DND-41 (cell line): ENCODE data around the gene FHIT.

ENCODE experiments used
- EZH2 ChIP-seq: IDR thresholded peaks from 3 replicates; pipeline ENCODE4 v1.6.1; 2012; ENCODE audit warnings: borderline replicate concordance, low read depth, mild to moderate bottlenecking, moderate library complexity, low read length, inconsistent platforms; ENCODE audit not compliant: severe bottlenecking
- TF ChIP-seq, protein P1 (sequence below): IDR thresholded peaks from 2 replicates; pipeline ENCODE4 v1.5.1; 2012; ENCODE audit warnings: borderline replicate concordance, low read length, moderate library complexity, mild to moderate bottlenecking; ENCODE audit not compliant: poor library complexity, severe bottlenecking; ENCODE audit errors: extremely low read depth

DNA sequence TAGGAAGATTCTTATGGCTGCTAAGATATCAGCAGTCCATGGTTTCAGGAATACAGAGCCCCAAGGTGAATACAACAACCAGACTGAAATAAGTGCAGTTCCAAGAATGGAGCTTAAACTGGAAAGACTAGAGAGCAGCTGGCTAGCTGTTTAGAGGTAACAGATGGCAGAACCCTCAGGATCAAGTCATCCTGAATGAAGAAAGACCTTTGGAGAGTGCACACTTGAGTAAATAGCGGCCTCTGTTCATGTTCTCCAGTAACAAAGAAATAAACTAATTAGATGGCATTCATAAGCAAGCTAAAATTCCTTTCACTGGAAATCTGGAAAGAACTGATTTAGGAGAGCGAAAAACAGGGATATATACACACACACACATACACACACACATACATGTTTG is 968.4 kb downstream of the FHIT start:
- TF ChIP-seq, protein P1, sequence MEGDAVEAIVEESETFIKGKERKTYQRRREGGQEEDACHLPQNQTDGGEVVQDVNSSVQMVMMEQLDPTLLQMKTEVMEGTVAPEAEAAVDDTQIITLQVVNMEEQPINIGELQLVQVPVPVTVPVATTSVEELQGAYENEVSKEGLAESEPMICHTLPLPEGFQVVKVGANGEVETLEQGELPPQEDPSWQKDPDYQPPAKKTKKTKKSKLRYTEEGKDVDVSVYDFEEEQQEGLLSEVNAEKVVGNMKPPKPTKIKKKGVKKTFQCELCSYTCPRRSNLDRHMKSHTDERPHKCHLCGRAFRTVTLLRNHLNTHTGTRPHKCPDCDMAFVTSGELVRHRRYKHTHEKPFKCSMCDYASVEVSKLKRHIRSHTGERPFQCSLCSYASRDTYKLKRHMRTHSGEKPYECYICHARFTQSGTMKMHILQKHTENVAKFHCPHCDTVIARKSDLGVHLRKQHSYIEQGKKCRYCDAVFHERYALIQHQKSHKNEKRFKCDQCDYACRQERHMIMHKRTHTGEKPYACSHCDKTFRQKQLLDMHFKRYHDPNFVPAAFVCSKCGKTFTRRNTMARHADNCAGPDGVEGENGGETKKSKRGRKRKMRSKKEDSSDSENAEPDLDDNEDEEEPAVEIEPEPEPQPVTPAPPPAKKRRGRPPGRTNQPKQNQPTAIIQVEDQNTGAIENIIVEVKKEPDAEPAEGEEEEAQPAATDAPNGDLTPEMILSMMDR = no peak
- no peak for TF ChIP-seq EZH2
